Uterus (tissue), 2 donors: ENCODE measurements around the gene PRR30.

Source experiments
- POLR2A ChIP-seq, 2 donors: fragments of 450-650 bp; IDR thresholded peaks; one replicate each; pipeline ENCODE4 v1.6.1; 2016; ENCODE audit warnings: antibody characterized with exemption in 2 of 2, mild to moderate bottlenecking in 1 of 2, moderate library complexity in 1 of 2
- TF ChIP-seq, protein P1 (sequence below), 4 experiments: fragments of 200-600 bp in 2 of 4; fragments of 450-650 bp in 2 of 4; sonication (generic) in 2 of 4; IDR thresholded peaks; one replicate each; pipeline ENCODE4 v1.5.1; 2016 to 2019; ENCODE audit warnings: antibody characterized with exemption in 4 of 4, mild to moderate bottlenecking in 2 of 4, moderate library complexity in 1 of 4

DNA sequence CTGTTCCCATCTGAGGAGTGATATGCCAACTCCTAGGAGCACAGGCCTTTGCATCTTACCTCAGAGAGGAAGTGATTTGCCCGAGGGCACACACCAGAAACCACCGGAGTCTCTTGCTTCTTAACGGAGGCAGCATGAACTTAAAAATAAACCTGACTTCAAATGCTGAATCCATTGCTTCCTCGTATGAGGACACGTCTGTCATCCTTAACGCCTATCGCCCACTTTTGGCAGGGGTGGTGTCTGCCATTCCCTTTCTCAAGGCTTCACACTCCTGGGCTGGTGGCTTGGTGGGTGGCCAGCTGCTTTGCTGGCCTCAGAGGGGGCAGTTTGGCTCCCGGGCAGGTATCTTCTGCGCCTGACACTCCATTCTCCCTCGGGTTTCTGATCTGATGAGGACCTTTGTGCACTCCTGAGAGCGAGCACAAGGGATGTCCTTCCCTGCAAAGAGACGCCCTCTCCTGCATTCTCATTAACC, 3.7 kb downstream of the PRR30 start:
- TF ChIP-seq, protein P1, sequence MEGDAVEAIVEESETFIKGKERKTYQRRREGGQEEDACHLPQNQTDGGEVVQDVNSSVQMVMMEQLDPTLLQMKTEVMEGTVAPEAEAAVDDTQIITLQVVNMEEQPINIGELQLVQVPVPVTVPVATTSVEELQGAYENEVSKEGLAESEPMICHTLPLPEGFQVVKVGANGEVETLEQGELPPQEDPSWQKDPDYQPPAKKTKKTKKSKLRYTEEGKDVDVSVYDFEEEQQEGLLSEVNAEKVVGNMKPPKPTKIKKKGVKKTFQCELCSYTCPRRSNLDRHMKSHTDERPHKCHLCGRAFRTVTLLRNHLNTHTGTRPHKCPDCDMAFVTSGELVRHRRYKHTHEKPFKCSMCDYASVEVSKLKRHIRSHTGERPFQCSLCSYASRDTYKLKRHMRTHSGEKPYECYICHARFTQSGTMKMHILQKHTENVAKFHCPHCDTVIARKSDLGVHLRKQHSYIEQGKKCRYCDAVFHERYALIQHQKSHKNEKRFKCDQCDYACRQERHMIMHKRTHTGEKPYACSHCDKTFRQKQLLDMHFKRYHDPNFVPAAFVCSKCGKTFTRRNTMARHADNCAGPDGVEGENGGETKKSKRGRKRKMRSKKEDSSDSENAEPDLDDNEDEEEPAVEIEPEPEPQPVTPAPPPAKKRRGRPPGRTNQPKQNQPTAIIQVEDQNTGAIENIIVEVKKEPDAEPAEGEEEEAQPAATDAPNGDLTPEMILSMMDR (IDR thresholded peaks at IDR 0.05) = no peak
- no peak for TF ChIP-seq POLR2A (IDR thresholded peaks at IDR 0.05)
